ENCODE measurements around the gene ASTN2.

The ASTN2 gene

DNA sequence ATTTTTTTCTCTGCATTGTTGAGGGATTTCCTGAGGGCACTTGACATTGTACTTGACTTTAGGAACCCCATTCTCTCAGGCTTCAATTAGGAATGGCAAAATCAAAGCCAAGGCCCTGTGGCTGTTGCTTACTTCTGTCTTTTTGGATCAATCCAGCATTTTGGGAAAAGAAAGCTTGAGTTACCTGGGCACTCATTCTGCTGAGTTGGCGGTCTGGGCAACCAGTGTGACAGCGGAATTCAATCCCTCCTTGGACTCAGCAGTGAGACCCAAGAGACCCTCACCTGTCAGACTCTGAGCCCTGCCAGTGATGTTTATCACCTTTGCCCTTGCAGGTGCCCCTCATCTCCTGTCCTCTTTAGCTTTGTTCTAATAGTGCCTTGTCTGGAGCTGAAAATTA, 1036.0 kb downstream of the ASTN2 start:
- DNase-seq (ENCODE audit: low read depth): no peak

DNA sequence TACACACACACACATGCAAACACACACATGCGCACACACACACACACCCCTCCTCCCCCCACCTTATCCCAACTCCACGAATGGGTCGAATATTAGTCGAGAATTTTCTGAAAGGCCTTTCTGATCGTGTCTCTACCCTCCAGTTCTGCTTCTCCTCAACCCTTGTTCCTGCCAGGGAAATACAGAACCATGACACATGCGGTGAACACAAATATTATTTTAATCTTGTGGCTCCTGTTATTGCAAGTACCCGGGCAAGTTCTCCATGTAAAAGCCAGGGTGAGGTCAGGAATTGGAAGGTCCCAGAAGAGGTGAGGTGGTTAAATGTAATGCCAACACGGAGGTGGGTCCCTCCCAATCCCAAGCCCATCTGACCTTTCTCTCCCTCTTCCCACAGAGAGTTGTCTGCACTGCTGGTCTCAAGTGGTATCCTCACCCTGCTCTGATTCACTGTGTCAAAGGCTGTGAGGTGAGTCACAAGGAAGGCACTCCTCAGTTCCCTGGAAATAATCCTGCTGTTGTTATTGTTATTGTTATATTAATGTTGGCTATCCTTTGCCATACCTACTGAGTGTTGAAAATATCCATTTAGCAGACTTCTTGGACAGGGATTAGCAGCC, 1037.6 kb downstream of the ASTN2 start:
- no peak for DNase-seq (ENCODE audit: low read depth)

Data from stimulated activated CD8-positive, alpha-beta memory T cell treated with anti-CD3 and anti-CD28 coated beads, Interleukin-4, amount 100 ng/mL, for 24 hours (primary cell).